Heart right ventricle (tissue), 16 donors: ENCODE data around the gene MADD. TPM values are rescaled to one million over a fixed set of nuclear protein-coding genes. Genes with fewer than 3 reads are reported as not detected.

ENCODE experiments used
- ATAC-seq, 8 donors: fragments of 200-7000 bp; cut with Tn5 transposase; one replicate each; pipeline ENCODE4 v1.9.1; 2020; ENCODE audit warnings: mild to moderate bottlenecking in 8 of 8, moderate library complexity in 8 of 8, moderate number of reproducible peaks in 1 of 8
- DNase-seq, 2 donors: peaks; one replicate each; pipeline ENCODE4 v3.0.0-alpha.2; 2020
- H3K27ac ChIP-seq, 10 donors: fragments of 200-600 bp; sonication (generic) in 2 of 10; one replicate each; pipeline versions ENCODE4 v1.5.0 to v1.8.0; 2020 to 2022; ENCODE audit warnings: mild to moderate bottlenecking in 3 of 10
- H3K27me3 ChIP-seq, 7 donors: fragments of 200-600 bp; one replicate each; pipeline ENCODE4 v1.8.0; 2021 to 2022; ENCODE audit warnings: mild to moderate bottlenecking in 2 of 7
- H3K36me3 ChIP-seq, 9 donors: fragments of 200-600 bp; sonication (generic) in 1 of 9; one replicate each; pipeline versions ENCODE4 v1.5.0 to v1.8.0; 2020 to 2022; ENCODE audit warnings: mild to moderate bottlenecking in 2 of 9
- H3K4me1 ChIP-seq, 9 donors: fragments of 200-600 bp; sonication (generic) in 1 of 9; one replicate each; pipeline versions ENCODE4 v1.5.0 to v1.8.0; 2020 to 2022; ENCODE audit warnings: mild to moderate bottlenecking in 4 of 9
- H3K4me3 ChIP-seq, 10 donors: fragments of 200-600 bp; sonication (generic) in 2 of 10; one replicate each; pipeline versions ENCODE4 v1.5.0 to v1.8.0; 2020 to 2022; ENCODE audit warnings: mild to moderate bottlenecking in 7 of 10, moderate library complexity in 2 of 10
- H3K9me3 ChIP-seq, 11 donors: fragments of 200-600 bp in 10 of 11; sonication (generic) in 2 of 11; one replicate each; pipeline versions ENCODE4 v1.5.0 to v1.8.0; 2013 to 2022; ENCODE audit warnings: mild to moderate bottlenecking in 2 of 11, control low read depth in 1 of 11, moderate library complexity in 1 of 11
- WGBS, 2 donors: extraction: QIAGEN DNeasy Blood & Tissue Kit; methylation state at CpG; one replicate each; pipeline ENCODE4 v1.1.7; 2013; ENCODE audit warnings: inconsistent platforms in 1 of 2; 5-methylcytosine and 5-hydroxymethylcytosine counted together
- intact Hi-C, 10 donors: fragments of 100-400 bp; cut with DNase I; formaldehyde crosslinking; loops; one replicate each; pipeline versions ENCODE4 v1.11.1 to v1.14.2; 2022
- polyA plus RNA-seq, 2 donors: library from polyadenylated mRNA; stranded (reverse); fragments of 200-250 nt; gene quantifications; one replicate each; pipeline ENCODE4 v1.2.3, GENCODE V29; 2013
- total RNA-seq, 10 donors: library from RNA; stranded (reverse); fragmentation: NEBNext Ultra II Directional in 3 of 10; extraction: Animal tissue kit (Norgen Biotek cat#: 25700) in 3 of 10; gene quantifications; one replicate each; pipeline versions ENCODE4 v1.2.1 to v1.2.4, GENCODE V29; 2021 to 2023
- TF ChIP-seq, protein P1 (sequence below), 9 donors: fragments of 200-600 bp; sonication (generic) in 2 of 9; IDR thresholded peaks; one replicate each; pipeline versions ENCODE4 v1.5.0 to v1.8.0; 2021 to 2022; ENCODE audit warnings: antibody characterized with exemption in 9 of 9, mild to moderate bottlenecking in 5 of 9, moderate library complexity in 1 of 9
- donor health status: Arrhythmogenic right ventricular cardiomyopathy.
- donor health status: ischemic (EF 13 %, LVEDD 7.1; RV severe dilation, severe dysfunction).
- donor health status: healthy with polysubstance abuse.
- donor health status: DM: no; HTN: yes; CAD: no.
- donor health status: DM: no; HTN: no; CAD: no.
- donor health status: ischemic (EF 25% LVEDD 6.9; RV normal size, moderate dysfunction).
- donor health status: ischemic (EF 25% LVEDD 5.7; RV mildly dilated, moderate dysfunction).
- donor health status: healthy.
- donor health status: DM: yes; HTN: yes; CAD: no.
- donor health status: Ischemic cardiomyopathy.
- donor health status: ischemic (EF 35%, LVEDD 5.7; RV mildly dilated, moderate dysfunction).
- donor health status: nonischemic (EF 11% LVEDD 7.7; RV severe dilation, severe dysfunction).
- donor health status: DM: yes; HTN: yes; CAD: no.
- donor health status: PGD.
- donor health status: ischemic (EF 29% LVEDD 5.4; RV normal size, mild dysfunction).
- donor health status: nonischemic (EF 23%, LVEDD 6.1; RV moderate dilation, normal function).

Gene MADD
- total and polyA plus RNA-seq, 12 donors = 23.8 to 54.8 (median 35.4) TPM

- intact Hi-C loops = loop anchor here in 9 of 10 donors (2.0 to 10.0 kb wide), 9 partner anchors 78 to 468 kb away; partner anchors contain the start of genes MADD (in 5 of the 9) and PACSIN3 (in 3 of the 9)
- DNase-seq (peak; percentile 57 to 74), ATAC-seq (peak; percentile 26 to 73 (median 63))
- H3K27me3 ChIP-seq = no peaks in the 10 kb centered on the region
- H3K4me3 ChIP-seq = peak within 1 kb of the TSS; percentile 44 to 77 (median 63)
- peak within 1 kb of the TSS; percentile 83 to 99 (median 96) for H3K27ac ChIP-seq
- peaks cover 0 to 31% (median under 1%) of the 10 kb centered on the region in 9 donors for H3K4me1 ChIP-seq
- TF ChIP-seq, protein P1, sequence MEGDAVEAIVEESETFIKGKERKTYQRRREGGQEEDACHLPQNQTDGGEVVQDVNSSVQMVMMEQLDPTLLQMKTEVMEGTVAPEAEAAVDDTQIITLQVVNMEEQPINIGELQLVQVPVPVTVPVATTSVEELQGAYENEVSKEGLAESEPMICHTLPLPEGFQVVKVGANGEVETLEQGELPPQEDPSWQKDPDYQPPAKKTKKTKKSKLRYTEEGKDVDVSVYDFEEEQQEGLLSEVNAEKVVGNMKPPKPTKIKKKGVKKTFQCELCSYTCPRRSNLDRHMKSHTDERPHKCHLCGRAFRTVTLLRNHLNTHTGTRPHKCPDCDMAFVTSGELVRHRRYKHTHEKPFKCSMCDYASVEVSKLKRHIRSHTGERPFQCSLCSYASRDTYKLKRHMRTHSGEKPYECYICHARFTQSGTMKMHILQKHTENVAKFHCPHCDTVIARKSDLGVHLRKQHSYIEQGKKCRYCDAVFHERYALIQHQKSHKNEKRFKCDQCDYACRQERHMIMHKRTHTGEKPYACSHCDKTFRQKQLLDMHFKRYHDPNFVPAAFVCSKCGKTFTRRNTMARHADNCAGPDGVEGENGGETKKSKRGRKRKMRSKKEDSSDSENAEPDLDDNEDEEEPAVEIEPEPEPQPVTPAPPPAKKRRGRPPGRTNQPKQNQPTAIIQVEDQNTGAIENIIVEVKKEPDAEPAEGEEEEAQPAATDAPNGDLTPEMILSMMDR (IDR thresholded peaks at IDR 0.05) = no peak
- no peaks in the 10 kb centered on the region for H3K9me3 ChIP-seq
- 38 to 61% methylated on average over 5 of the region's 5 CpGs for WGBS, 2 donors
- peaks cover 0 to 40% (median 0%) of the 10 kb centered on the region in 9 donors for H3K36me3 ChIP-seq
These were observed 82.6 kb downstream of the MADD start, which contains the start of gene MYBPC3 for GRCh38 chr11:47352556-47352955. MYBPC3 (minus strand) TSS chr11:47352702; CDS start chr11:47352647, 55 bp downstream.

DNA sequence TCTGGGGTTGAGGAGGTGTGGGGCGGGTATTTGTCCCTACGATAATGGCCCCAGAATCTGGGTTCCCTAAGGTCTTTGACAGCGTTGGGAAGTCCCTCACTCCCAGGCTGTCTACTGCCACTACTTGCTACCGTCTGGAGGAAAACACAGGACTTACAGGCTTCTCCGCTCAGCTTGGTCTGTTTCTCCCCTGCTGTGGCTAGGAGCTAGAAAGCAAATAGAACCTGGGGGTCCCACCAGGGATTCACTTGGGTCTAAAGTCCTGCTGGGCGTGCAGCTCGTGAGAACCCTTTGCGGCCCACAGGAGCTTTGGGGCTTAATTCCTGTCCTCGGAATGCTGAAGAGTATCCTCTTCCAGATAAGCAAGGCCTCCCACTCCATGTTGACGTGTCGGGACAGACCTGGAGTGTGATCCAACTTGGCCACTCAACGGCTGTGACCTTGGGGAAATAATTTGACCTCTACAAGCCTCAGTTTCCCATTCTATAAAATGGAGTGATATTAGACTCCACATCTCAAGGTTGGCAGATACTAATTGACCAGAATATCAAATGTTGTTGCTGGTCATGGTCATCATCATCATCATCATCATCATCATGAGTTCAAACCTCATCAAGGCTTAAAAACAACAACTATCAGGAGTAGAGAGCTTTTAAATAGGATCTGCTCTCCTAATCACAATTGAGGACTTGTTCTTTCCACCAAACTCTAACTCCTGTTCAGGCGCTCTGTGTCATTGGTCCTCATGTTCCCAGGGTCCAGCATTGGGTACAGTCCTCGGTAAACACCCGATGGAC lies 84.2 kb downstream of the MADD start:
- intact Hi-C loops = loop anchor here in 9 of 10 donors (2.0 to 10.0 kb wide), 12 partner anchors 79 to 469 kb away; partner anchors contain the start of genes MADD (in 5 of the 9) and PACSIN3 (in 3 of the 9)

GRCh38 chr11:47354913-47355282 lies 85.0 kb downstream of the MADD start:
- TF ChIP-seq, protein P1 (IDR thresholded peaks at IDR 0.05) = no peak
- H3K27me3 ChIP-seq = no peaks in the 10 kb centered on the region
- DNase-seq = peak in 1 of 2 donors; percentile 10
- ATAC-seq = peak in 4 of 8 donors; percentile 3 to 12 (median 7)
- peaks cover 0 to 39% (median 0%) of the 10 kb centered on the region in 9 donors for H3K36me3 ChIP-seq
- 5 to 13% methylated on average over 19 to 32 of the region's 32 CpGs for WGBS, 2 donors
- H3K27ac ChIP-seq = peak overlapping the region; percentile 81 to 99 (median 94)
- no peaks in the 10 kb centered on the region for H3K9me3 ChIP-seq
- peak overlapping the region; percentile 32 to 63 (median 47) for H3K4me3 ChIP-seq
- intact Hi-C loops = loop anchor here (2.0 to 10.0 kb wide), 16 partner anchors 78 to 470 kb away; partner anchors contain the start of genes MADD (in 5 of the 10), ARFGAP2 (in 4 of the 10), NR1H3 (in 2 of the 10) and PACSIN3 (in 2 of the 10)
- H3K4me1 ChIP-seq = peaks cover 0 to 23% (median 4%) of the 10 kb centered on the region in 9 donors

More for the DNA sequence above, 84.2 kb downstream of the MADD start:
- H3K27me3 ChIP-seq = no peaks in the 10 kb centered on the region
- no peak for ATAC-seq
- no peak for DNase-seq
- peak overlapping the region; percentile 81 to 99 (median 94) for H3K27ac ChIP-seq
- TF ChIP-seq, protein P1 (IDR thresholded peaks at IDR 0.05) = no peak
- WGBS, 2 donors = 55 to 73% methylated on average over 15 of the region's 15 CpGs
- no peaks in the 10 kb centered on the region for H3K9me3 ChIP-seq
- peaks cover 0 to 32% (median 0%) of the 10 kb centered on the region in 9 donors for H3K36me3 ChIP-seq
- H3K4me3 ChIP-seq = peak overlapping the region; percentile 32 to 63 (median 47)
- peaks cover 0 to 23% (median 0%) of the 10 kb centered on the region in 9 donors for H3K4me1 ChIP-seq
